C4-2B (cell line): ENCODE results near the gene FBXO31.

Experiments
- CTCF ChIP-seq: fragments of 450-650 bp; conservative IDR thresholded peaks from 2 replicates; pipeline ENCODE4 v1.5.1; 2017; ENCODE audit warnings: mild to moderate bottlenecking
- ZFX ChIP-seq: fragments of 450-650 bp; IDR thresholded peaks from 2 replicates; pipeline ENCODE4 v1.6.1; 2017

GRCh38 chr16:87388818-87389134 is 5.2 kb upstream of the FBXO31 start:
- TF ChIP-seq CTCF (no peak), ZFX (no peak)
